Vagina (tissue), 2 donors: ENCODE data around the gene DBX1. TPM values are rescaled to one million over a fixed set of nuclear protein-coding genes. Genes with fewer than 3 reads are reported as not detected.
A peak's percentile ranks its signal among the peaks of the same experiment; 100 is the strongest.

ENCODE experiments used
- DNase-seq, 2 donors: peaks; one replicate each; pipeline ENCODE4 v3.0.0-alpha.2; 2017; ENCODE audit errors: extremely low spot score in 2 of 2
- H3K27ac ChIP-seq: fragments of 200-600 bp; sonication (generic); one replicate; pipeline ENCODE4 v1.5.1; 2019
- H3K27me3 ChIP-seq: fragments of 200-600 bp; sonication (generic); one replicate; pipeline ENCODE4 v1.5.1; 2019
- H3K36me3 ChIP-seq, 2 donors: fragments of 200-600 bp; sonication (generic); one replicate each; pipeline ENCODE4 v1.5.1; 2017 to 2019
- H3K4me1 ChIP-seq: fragments of 200-600 bp; sonication (generic); one replicate; pipeline ENCODE4 v1.5.1; 2019
- H3K4me3 ChIP-seq, 2 donors: fragments of 200-600 bp; sonication (generic); 1 replicate in 1 of 2; 2 replicates in 1 of 2; pipeline ENCODE4 v1.5.1; 2016 to 2019
- H3K9me3 ChIP-seq: fragments of 200-600 bp; sonication (generic); one replicate; pipeline ENCODE4 v1.5.1; 2019
- CTCF ChIP-seq, 3 experiments: fragments of 450-650 bp in 2 of 3; fragments of 200-600 bp in 1 of 3; sonication (generic) in 1 of 3; IDR thresholded peaks; one replicate each; pipeline ENCODE4 v1.5.1; 2017 to 2019; ENCODE audit warnings: antibody characterized with exemption in 3 of 3, mild to moderate bottlenecking in 2 of 3, moderate library complexity in 2 of 3
- POLR2A ChIP-seq, 2 donors: fragments of 450-650 bp; IDR thresholded peaks; one replicate each; pipeline ENCODE4 v1.6.1; 2017; ENCODE audit warnings: antibody characterized with exemption in 2 of 2, mild to moderate bottlenecking in 2 of 2, moderate library complexity in 2 of 2
- POLR2AphosphoS5 ChIP-seq, 2 donors: sonication (generic); formaldehyde crosslinking; IDR thresholded peaks; one replicate each; pipeline ENCODE4 v1.9.0; 2017; ENCODE audit warnings: antibody characterized with exemption in 2 of 2, mild to moderate bottlenecking in 2 of 2, low read depth in 1 of 2; ENCODE audit not compliant: insufficient read depth in 1 of 2
- intact Hi-C: fragments of 100-400 bp; cut with DNase I; formaldehyde crosslinking; loops from one replicate; pipeline ENCODE4 v1.15.1; 2023
- total RNA-seq: library from RNA; depleted of rRNA; stranded (reverse); fragments of >200 nt; gene quantifications from one replicate; pipeline ENCODE4 v1.2.3, GENCODE V29; 2016

The DBX1 gene
- total RNA-seq, 1 donor from 2014 or later = not detected

GRCh38 chr11:20156876-20157613, 3.2 kb downstream of the DBX1 start:
- H3K4me1 ChIP-seq = peaks cover 15% of the 10 kb centered on the region
- peaks cover 29% of the 10 kb centered on the region for H3K27me3 ChIP-seq
- TF ChIP-seq POLR2A (IDR thresholded peaks at IDR 0.05) (no peak), POLR2AphosphoS5 (IDR thresholded peaks at IDR 0.05; ENCODE audit: insufficient read depth in 1 of 2, low read depth in 1 of 2) (no peak), CTCF (IDR thresholded peaks at IDR 0.05) (no peak)
- no peaks in the 10 kb centered on the region for H3K36me3 ChIP-seq
- H3K4me3 ChIP-seq = peak overlapping the region; percentile 4 to 12
- no peak overlapping the region for H3K27ac ChIP-seq
- no peak for DNase-seq
- no peaks in the 10 kb centered on the region for H3K9me3 ChIP-seq
- intact Hi-C loops = no loop called here

- intact Hi-C loops = no loop called here
- H3K27me3 ChIP-seq = peaks cover 22% of the 10 kb centered on the region
- peak overlapping the region; percentile 4 to 12 for H3K4me3 ChIP-seq
Observed at GRCh38 chr11:20156280-20156875, 3.9 kb downstream of the DBX1 start.

GRCh38 chr11:20155683-20156279, 4.5 kb downstream of the DBX1 start:
- Histone ChIP-seq H3K27me3 (peaks cover 19% of the 10 kb centered on the region), H3K4me1 (peaks cover 15% of the 10 kb centered on the region), H3K9me3 (no peaks in the 10 kb centered on the region), H3K4me3 (peak overlapping the region in 1 of 2 donors; percentile 12), H3K27ac (no peak overlapping the region), H3K36me3 (no peaks in the 10 kb centered on the region)
- TF ChIP-seq POLR2AphosphoS5 (IDR thresholded peaks at IDR 0.05; ENCODE audit: insufficient read depth in 1 of 2, low read depth in 1 of 2) (no peak), POLR2A (IDR thresholded peaks at IDR 0.05) (no peak), CTCF (IDR thresholded peaks at IDR 0.05) (no peak)
- no peak for DNase-seq
- intact Hi-C loops = no loop called here

More at GRCh38 chr11:20156280-20156875, 3.9 kb downstream of the DBX1 start:
- peaks cover 15% of the 10 kb centered on the region for H3K4me1 ChIP-seq
- DNase-seq = no peak
- no peaks in the 10 kb centered on the region for H3K36me3 ChIP-seq
- H3K9me3 ChIP-seq = no peaks in the 10 kb centered on the region
- TF ChIP-seq CTCF (IDR thresholded peaks at IDR 0.05) = no peak
- no peak for TF ChIP-seq POLR2AphosphoS5 (IDR thresholded peaks at IDR 0.05; ENCODE audit: insufficient read depth in 1 of 2, low read depth in 1 of 2)
- no peak for TF ChIP-seq POLR2A (IDR thresholded peaks at IDR 0.05)
- no peak overlapping the region for H3K27ac ChIP-seq

GRCh38 chr11:20154381-20154780, 5.9 kb downstream of the DBX1 start:
- H3K9me3 ChIP-seq = no peaks in the 10 kb centered on the region
- TF ChIP-seq POLR2A (IDR thresholded peaks at IDR 0.05) = no peak
- TF ChIP-seq POLR2AphosphoS5 (IDR thresholded peaks at IDR 0.05; ENCODE audit: insufficient read depth in 1 of 2, low read depth in 1 of 2) = no peak
- TF ChIP-seq CTCF (IDR thresholded peaks at IDR 0.05) = no peak
- peaks cover 5% of the 10 kb centered on the region for H3K27me3 ChIP-seq
- H3K4me1 ChIP-seq = peaks cover 15% of the 10 kb centered on the region
- no peaks in the 10 kb centered on the region for H3K36me3 ChIP-seq
- H3K27ac ChIP-seq = no peak overlapping the region
- H3K4me3 ChIP-seq = no peak overlapping the region
- DNase-seq = no peak
- intact Hi-C loops = no loop called here
